HG03378 (cell line): ENCODE measurements around the gene MYO10.
"Not testable (repeated sequence)": the region's sequence is repeated elsewhere in the genome, so short reads cannot be mapped to it uniquely, and the experiment has no call there.

Experiments used
- ATAC-seq: cut with Tn5 transposase; IDR thresholded peaks from one replicate; pipeline ENCODE4 v1.9.1; 2021; ENCODE audit warnings: mild to moderate bottlenecking, moderate library complexity; ENCODE audit not compliant: unreplicated experiment

Gene MYO10

GRCh38 chr5:16754601-16755000 lies 181.5 kb downstream of the MYO10 start:
- no peak for ATAC-seq

GRCh38 chr5:16754086-16754485 lies 182.0 kb downstream of the MYO10 start:
- ATAC-seq: no peak

GRCh38 chr5:16750445-16750844 lies 185.6 kb downstream of the MYO10 start:
- ATAC-seq: no peak

DNA sequence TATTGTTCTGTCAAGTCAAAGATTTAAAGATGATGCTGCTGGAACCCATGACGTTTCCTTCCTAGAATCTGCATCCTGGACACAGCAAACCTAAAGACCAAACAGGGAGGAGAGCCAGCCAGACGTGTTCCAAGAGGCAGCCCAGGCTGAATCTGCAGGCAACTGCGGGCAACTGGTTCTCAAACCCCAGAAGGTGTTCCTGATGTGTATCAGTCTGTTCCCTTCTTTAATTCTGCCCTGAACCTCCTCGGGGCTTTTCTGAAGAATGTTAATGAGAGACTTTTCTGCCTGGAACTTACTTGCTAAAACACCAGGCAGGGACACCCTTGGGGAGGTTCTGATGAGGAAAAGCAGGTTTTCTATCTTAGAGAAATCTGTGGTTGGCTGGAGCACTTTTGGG lies 186.5 kb downstream of the MYO10 start:
- ATAC-seq: no peak

DNA sequence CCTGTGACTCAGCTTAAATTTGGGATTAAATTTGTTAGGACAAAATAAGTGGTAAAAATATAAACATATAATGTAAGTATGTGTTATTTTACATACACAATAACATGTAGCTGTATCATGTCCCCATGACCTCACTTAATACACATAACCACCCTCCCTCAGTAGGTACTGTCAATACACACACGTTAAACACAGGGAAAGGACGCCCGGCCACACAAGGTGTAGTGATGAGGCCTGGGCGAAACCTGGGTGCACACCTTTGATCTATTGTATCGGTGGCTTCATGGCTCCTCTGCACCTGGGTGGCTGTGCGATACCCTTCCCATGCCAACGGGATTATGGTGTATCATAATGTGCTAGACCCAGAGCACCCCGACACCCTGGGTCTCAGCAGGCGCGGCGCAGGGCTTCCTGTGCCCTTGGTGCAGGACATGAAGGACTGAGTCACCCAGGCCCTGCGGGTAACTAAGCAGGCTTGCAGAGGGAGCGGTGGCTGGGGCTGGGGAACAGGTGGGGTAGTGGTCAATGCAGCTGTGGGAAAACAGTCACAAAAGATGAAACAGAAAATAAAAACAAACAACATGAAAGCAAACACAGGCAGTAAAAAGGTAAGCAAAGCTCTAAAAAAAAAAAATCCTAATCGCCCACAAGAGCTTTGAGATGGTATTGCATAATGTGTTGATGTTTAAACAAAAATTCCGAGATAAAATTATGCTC lies 191.8 kb downstream of the MYO10 start:
- ATAC-seq: no peak

- ATAC-seq: no peak
These were observed 193.2 kb downstream of the MYO10 start for GRCh38 chr5:16742938-16743337.

- ATAC-seq: no peak
These were observed 195.2 kb downstream of the MYO10 start for GRCh38 chr5:16740811-16741392.

DNA sequence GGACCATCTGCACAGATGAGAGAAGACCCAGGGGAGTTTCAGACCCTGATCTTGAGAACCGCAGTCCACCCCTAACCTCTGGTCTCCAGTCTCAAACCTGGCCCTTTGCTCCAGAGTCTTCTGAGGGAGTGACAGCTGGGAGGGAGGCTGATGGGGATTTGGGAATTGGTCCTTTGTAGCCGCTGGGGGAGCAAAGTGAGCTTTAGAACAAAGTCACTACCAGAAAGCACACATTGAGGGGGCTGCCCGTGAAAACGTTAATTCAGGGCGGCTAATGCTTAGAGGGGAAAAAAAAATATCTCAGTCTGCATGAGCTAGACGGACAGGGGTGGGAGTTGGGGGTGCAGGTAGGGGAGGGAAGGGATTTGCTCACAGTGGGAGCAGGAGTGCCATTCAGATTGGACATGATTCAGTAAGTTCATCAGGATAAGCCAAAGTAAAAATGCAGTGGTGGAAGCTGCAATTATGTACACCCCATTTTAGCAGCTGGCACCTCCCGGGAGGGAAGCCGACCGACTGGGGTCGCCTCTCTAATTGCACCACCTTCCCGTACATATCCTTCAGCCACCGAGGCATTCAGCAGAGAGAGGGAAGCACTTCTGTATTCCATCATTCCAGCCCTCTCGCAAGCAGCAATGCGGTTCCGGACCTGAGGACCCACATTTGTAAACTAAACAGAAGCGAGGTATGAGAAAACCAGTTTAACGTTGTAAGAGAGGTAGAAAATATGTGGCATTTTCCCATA lies 195.8 kb downstream of the MYO10 start:
- no peak for ATAC-seq

DNA sequence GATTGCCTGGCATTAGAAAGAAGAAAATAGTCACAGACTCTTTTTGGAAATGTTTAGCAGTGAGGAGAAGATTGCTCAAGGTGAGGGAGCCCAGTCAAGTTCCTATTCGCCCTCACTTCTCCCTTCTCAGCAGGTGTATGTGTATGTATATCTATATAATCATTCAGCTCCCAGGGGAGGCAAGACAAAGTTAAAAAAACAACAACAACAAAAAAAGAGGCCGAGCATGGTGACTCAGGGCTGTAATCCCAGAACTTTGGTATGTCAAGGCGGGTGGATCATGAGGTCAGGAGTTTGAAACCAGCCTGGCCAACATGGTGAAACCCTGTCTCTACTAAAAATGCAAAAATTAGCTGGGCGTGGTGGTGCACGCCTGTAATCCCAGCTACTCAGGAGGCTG lies 197.7 kb downstream of the MYO10 start:
- ATAC-seq: not testable (repeated sequence)

DNA sequence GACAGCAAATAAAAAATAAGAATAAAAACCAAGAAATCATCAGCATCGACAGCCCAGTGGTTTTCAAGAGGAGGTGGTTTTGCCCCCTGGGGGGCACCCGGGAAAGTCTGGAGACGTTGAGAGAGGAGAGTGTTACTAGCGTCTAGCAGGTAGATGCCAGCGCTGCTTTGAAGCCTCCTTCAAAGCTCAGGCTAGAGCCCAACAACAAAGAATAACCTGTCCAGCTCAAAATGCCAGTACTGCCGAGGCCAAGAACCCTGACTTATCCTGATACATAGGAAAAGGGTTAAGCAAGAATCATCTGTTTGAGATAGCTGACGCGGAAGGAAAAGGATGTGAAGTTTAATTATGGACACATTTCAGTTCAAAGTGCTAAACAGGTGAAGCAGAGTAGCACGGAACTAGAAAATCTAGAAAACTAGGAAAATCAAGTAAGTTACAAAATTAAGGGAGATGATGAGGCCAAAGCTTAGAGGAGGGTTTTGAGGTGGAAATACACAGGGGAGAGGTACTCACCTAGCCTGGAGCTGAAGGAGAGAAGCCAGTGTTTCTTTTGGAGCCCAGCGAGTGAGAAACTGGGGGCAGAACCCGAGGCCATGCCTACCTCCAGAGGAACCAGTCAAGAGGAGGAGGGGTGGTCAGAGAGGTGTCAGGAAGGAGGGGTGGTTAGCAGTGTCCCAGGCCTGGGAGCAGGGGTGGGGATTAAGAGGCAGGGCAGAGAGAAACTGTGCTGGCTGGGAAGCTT lies 198.3 kb downstream of the MYO10 start:
- ATAC-seq: no peak

DNA sequence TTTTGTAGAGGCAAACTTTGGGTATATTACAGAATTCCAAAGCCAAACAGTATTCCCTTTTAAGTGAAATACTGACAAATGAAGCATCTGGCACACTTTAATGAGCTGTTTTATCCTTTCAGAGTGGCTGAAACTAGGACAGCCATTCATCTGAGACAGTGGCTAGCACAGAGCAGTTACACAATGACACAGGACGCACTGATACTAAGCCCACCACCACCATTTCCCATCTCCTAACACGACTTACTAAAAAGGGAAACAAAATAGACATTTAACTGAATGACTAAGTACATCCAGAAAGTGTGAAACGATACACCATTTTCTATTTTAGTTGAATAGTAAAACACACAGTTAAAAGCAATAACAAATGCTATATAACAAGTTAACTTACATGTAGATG lies 198.9 kb downstream of the MYO10 start:
- no peak for ATAC-seq

DNA sequence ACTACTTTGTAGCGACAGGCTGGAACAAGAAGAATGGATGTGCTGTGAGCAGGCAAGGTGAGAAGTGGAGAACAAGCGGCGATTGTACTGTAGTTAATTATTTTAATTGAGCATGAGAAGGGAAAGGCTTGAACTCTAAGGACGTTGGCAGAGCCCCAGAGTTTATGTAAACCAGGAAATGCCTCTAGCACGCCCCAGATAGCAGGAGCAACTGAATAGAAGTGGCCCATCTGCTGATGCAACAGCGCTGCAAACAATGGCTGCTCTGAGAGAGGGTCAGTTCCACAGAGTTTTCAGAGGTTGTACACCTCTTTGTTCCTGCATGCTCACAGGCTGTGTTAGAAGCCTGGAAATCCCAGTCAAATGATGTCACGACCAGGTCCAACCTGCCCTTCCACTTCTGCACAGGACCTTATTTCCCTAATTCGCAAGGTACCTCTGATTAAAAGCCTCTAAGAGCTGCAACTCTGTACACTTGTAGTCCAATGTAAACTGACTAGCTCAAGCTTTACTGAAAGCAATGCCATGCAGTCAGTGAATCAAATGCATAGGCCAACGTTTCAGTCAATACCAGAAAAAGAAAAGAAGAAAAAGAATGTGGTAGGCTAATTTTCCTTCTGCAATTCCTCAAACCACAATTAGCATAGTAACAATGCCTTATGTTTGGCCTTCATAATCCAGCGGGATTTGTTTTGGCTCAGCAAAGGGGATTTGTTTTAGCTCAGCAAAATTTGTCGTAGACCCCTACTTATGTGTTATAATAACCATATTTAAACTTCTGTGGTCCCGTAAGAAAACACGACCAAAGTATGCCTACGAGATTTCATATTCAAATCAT lies 199.7 kb downstream of the MYO10 start:
- no peak for ATAC-seq

GRCh38 chr5:16735101-16736060 lies 200.7 kb downstream of the MYO10 start:
- no peak for ATAC-seq

GRCh38 chr5:16733331-16734006 lies 202.6 kb downstream of the MYO10 start:
- no peak for ATAC-seq

- no peak for ATAC-seq
These were observed 203.7 kb downstream of the MYO10 start for GRCh38 chr5:16732356-16732755.

- ATAC-seq: no peak
These were observed 208.2 kb downstream of the MYO10 start for GRCh38 chr5:16727755-16728325.

GRCh38 chr5:16726538-16726946 lies 209.5 kb downstream of the MYO10 start:
- ATAC-seq: no peak

DNA sequence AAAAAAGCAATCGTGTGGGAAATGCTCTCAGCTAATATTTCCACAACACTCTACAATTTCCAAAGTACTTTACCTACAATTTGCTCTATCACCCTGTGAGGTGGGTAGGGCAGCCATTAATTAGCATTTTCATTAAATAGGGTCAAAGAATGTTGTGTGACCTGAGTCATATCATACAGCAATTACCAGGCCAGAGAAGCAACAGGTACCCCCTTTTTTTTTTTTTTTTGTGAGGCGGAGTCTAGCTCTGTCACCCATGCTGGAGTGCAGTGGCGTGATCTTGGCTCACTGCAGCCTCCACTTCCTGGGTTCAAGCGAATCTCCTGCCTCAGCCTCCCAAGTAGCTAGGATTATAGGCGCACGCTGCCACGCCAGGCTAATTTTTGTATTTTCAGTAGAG lies 210.5 kb downstream of the MYO10 start:
- ATAC-seq: no peak

DNA sequence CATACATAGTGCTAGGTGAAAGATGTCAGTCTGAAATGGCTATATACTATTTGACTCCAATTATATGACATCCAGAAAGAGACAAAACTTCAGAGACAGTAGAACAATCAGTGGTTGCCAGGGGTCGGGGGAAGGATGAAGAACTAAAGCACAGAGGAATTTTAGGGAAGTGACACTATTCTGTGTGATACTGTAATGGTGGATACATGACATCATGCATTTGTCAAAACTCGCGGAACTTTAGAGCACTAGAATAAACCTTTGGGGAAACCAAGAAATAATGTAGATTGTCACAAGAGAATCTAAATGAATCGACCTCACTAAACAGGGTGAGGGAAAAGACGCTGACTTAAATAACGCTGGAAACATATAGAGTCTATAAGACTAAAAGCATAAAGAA lies 212.3 kb downstream of the MYO10 start:
- no peak for ATAC-seq
